Right atrium auricular region (tissue), 2 donors: ENCODE data around the gene ASF1B. TPM values are rescaled to one million over a fixed set of nuclear protein-coding genes. Genes with fewer than 3 reads are reported as not detected.
"Not testable (repeated sequence)": the region's sequence is repeated elsewhere in the genome, so short reads cannot be mapped to it uniquely, and the experiment has no call there.

ENCODE experiments used
- DNase-seq: peaks from one replicate; pipeline ENCODE4 v3.0.0-alpha.2; 2019; ENCODE audit warnings: low spot score
- H3K27ac ChIP-seq, 2 donors: fragments of 200-600 bp; sonication (generic); 1 replicate in 1 of 2; 2 replicates in 1 of 2; pipeline ENCODE4 v1.5.1; 2016 to 2019
- H3K27me3 ChIP-seq, 2 donors: fragments of 200-600 bp; sonication (generic); one replicate each; pipeline versions ENCODE4 v1.5.1 to v1.6.0; 2017 to 2019
- H3K36me3 ChIP-seq: fragments of 200-600 bp; sonication (generic); one replicate; pipeline ENCODE4 v1.5.1; 2016
- H3K4me1 ChIP-seq, 2 donors: fragments of 200-600 bp; sonication (generic); one replicate each; pipeline versions ENCODE4 v1.5.1 to v1.6.0; 2017 to 2019
- H3K4me3 ChIP-seq, 2 donors: fragments of 200-600 bp; sonication (generic); 1 replicate in 1 of 2; 2 replicates in 1 of 2; pipeline ENCODE4 v1.5.1; 2017 to 2019; ENCODE audit warnings: mild to moderate bottlenecking in 1 of 2, moderate library complexity in 1 of 2
- H3K9me3 ChIP-seq, 2 donors: fragments of 200-600 bp; sonication (generic); one replicate each; pipeline ENCODE4 v1.5.1; 2019
- CTCF ChIP-seq, 2 donors: fragments of 200-600 bp; sonication (generic); IDR thresholded peaks; one replicate each; pipeline ENCODE4 v1.5.1; 2019; ENCODE audit warnings: antibody characterized with exemption in 2 of 2
- total RNA-seq, 2 donors: library from RNA; depleted of rRNA; stranded (reverse); fragments of >200 nt; gene quantifications; one replicate each; pipeline ENCODE4 v1.1.0, GENCODE V29; 2016

The ASF1B gene
- total RNA-seq, 2 donors from 2014 or later: 0.43 to 1.4 TPM

GRCh38 chr19:14150041-14150769, 13.8 kb upstream of the ASF1B start:
- Histone ChIP-seq H3K36me3 (peaks cover 5% of the 10 kb centered on the region), H3K27me3 (no peaks in the 10 kb centered on the region), H3K9me3 (no peaks in the 10 kb centered on the region), H3K27ac (peak overlapping the region; percentile 62 to 67), H3K4me3 (peak overlapping the region in 1 of 2 donors; percentile 17), H3K4me1 (peaks cover 0 to 27% of the 10 kb centered on the region in 2 donors)
- DNase-seq: no peak
- TF ChIP-seq CTCF (IDR thresholded peaks at IDR 0.05): no peak

GRCh38 chr19:14149509-14149994, 13.2 kb upstream of the ASF1B start:
- Histone ChIP-seq H3K27me3 (no peaks in the 10 kb centered on the region), H3K9me3 (no peaks in the 10 kb centered on the region), H3K4me1 (peaks cover 0 to 27% of the 10 kb centered on the region in 2 donors), H3K36me3 (no peaks in the 10 kb centered on the region), H3K27ac (peak overlapping the region; percentile 62 to 67), H3K4me3 (peak overlapping the region in 1 of 2 donors; percentile 17)
- TF ChIP-seq CTCF (IDR thresholded peaks at IDR 0.05): no peak
- DNase-seq: peak; percentile 87

- Histone ChIP-seq H3K27me3 (no peaks in the 10 kb centered on the region), H3K4me3 (no peak overlapping the region), H3K4me1 (peaks cover 0 to 27% of the 10 kb centered on the region in 2 donors), H3K9me3 (no peaks in the 10 kb centered on the region), H3K36me3 (no peaks in the 10 kb centered on the region), H3K27ac (peak overlapping the region; percentile 62 to 67)
- DNase-seq: no peak
- TF ChIP-seq CTCF (IDR thresholded peaks at IDR 0.05): no peak
Measured at GRCh38 chr19:14148751-14149410, 12.5 kb upstream of the ASF1B start.

GRCh38 chr19:14147797-14148605, 11.6 kb upstream of the ASF1B start:
- DNase-seq: peak; percentile 85
- peak overlapping the region; percentile 62 to 67 for H3K27ac ChIP-seq
- peak overlapping the region in 1 of 2 donors; percentile 16 for H3K4me3 ChIP-seq
- H3K9me3 ChIP-seq: no peaks in the 10 kb centered on the region
- TF ChIP-seq CTCF (IDR thresholded peaks at IDR 0.05): peak; percentile 79 to 91
- peaks cover 0 to 27% of the 10 kb centered on the region in 2 donors for H3K4me1 ChIP-seq
- no peaks in the 10 kb centered on the region for H3K27me3 ChIP-seq
- no peaks in the 10 kb centered on the region for H3K36me3 ChIP-seq

- Histone ChIP-seq H3K27me3 (no peaks in the 10 kb centered on the region), H3K9me3 (no peaks in the 10 kb centered on the region), H3K36me3 (no peaks in the 10 kb centered on the region), H3K27ac (no peak overlapping the region), H3K4me1 (peaks cover 0 to 27% of the 10 kb centered on the region in 2 donors), H3K4me3 (no peak overlapping the region)
- TF ChIP-seq CTCF (IDR thresholded peaks at IDR 0.05): no peak
- DNase-seq: no peak
Measured at GRCh38 chr19:14146789-14147216, 10.4 kb upstream of the ASF1B start.

- not testable (repeated sequence) for H3K36me3 ChIP-seq, H3K9me3 ChIP-seq, DNase-seq, H3K27me3 ChIP-seq, H3K4me3 ChIP-seq, H3K27ac ChIP-seq
- peaks cover 0 to 27% of the 10 kb centered on the region in 2 donors for H3K4me1 ChIP-seq
Measured at GRCh38 chr19:14146169-14146568, 9.8 kb upstream of the ASF1B start.
